Adrenal gland (tissue), 5 donors: ENCODE measurements around the gene SBF2.

Experiments used
- POLR2A ChIP-seq, 2 donors: fragments of 450-650 bp; IDR thresholded peaks; one replicate each; pipeline ENCODE4 v1.6.1; 2017; ENCODE audit warnings: antibody characterized with exemption in 2 of 2, mild to moderate bottlenecking in 2 of 2, moderate library complexity in 1 of 2
- TF ChIP-seq, protein P1 (sequence below), 6 experiments: fragments of 450-650 bp in 4 of 6; fragments of 200-600 bp in 2 of 6; sonication (generic) in 1 of 6; IDR thresholded peaks; 1 replicate in 5 of 6; 2 replicates in 1 of 6; pipeline versions ENCODE4 v1.5.1 to v1.8.0; 2016 to 2021; ENCODE audit warnings: antibody characterized with exemption in 6 of 6, mild to moderate bottlenecking in 2 of 6, moderate library complexity in 1 of 6
- donor health status: DM: no; HTN: no; CAD: no.

DNA sequence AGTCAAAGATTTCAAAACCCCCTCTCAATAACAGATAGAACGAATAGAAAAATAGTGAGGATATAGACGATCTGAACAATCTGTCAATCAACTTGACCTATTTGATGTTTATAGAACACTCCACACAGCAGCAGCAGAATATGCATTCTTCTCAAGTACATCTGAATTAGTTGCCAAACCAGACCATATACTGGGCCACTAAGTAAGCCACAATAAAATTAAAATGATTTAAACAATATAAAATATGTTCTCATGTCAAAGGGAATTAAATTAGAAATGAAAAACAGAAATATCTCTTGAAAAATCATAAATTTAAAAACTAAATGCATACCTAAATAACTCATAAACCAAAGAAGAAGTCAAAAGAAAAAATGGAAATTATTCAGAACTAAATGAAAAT is 229.2 kb downstream of the SBF2 start:
- TF ChIP-seq POLR2A (IDR thresholded peaks at IDR 0.05): no peak
- TF ChIP-seq, protein P1, sequence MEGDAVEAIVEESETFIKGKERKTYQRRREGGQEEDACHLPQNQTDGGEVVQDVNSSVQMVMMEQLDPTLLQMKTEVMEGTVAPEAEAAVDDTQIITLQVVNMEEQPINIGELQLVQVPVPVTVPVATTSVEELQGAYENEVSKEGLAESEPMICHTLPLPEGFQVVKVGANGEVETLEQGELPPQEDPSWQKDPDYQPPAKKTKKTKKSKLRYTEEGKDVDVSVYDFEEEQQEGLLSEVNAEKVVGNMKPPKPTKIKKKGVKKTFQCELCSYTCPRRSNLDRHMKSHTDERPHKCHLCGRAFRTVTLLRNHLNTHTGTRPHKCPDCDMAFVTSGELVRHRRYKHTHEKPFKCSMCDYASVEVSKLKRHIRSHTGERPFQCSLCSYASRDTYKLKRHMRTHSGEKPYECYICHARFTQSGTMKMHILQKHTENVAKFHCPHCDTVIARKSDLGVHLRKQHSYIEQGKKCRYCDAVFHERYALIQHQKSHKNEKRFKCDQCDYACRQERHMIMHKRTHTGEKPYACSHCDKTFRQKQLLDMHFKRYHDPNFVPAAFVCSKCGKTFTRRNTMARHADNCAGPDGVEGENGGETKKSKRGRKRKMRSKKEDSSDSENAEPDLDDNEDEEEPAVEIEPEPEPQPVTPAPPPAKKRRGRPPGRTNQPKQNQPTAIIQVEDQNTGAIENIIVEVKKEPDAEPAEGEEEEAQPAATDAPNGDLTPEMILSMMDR (IDR thresholded peaks at IDR 0.05): no peak
